Bronchial epithelial cell (primary cell): ENCODE results near the gene MAPK8IP3. TPM values are rescaled to one million over a fixed set of nuclear protein-coding genes. Genes with fewer than 3 reads are reported as not detected.

Experiments used
- DNase-seq: peaks from one replicate; pipeline ENCODE4 v3.0.0-alpha.2; 2010; ENCODE audit warnings: low read depth
- FAIRE-seq: peaks from 2 replicates; lab custom pipeline; 2011; peaks lifted over from hg19 to GRCh38; lab: Jason Lieb, UNC
- H3K27me3 ChIP-seq: 2 replicates; pipeline ENCODE4 v1.5.1; 2011; ENCODE audit warnings: low read length; ENCODE audit not compliant: control insufficient read depth, insufficient read depth
- H3K36me3 ChIP-seq: 2 replicates; pipeline ENCODE4 v1.5.1; 2011; ENCODE audit warnings: low read length; ENCODE audit not compliant: control insufficient read depth, insufficient read depth
- H3K4me3 ChIP-seq: 2 replicates; pipeline ENCODE4 v1.5.1; 2011; ENCODE audit warnings: mild to moderate bottlenecking, low read depth, low read length, control low read depth
- total RNA-seq: library from RNA; depleted of rRNA; stranded (reverse); fragments of >200 nt; gene quantifications from 2 replicates; pipeline ENCODE4 v1.2.1, GENCODE V29; 2014
- TF ChIP-seq, protein P1 (sequence below): IDR thresholded peaks from 2 replicates; pipeline ENCODE4 v1.5.1; 2011; ENCODE audit warnings: mild to moderate bottlenecking, moderate library complexity, low read length, control low read depth, inconsistent platforms; ENCODE audit not compliant: insufficient read depth, severe bottlenecking

The MAPK8IP3 gene
- total RNA-seq, 1 donor from 2014 or later, result 24.5 TPM

DNA sequence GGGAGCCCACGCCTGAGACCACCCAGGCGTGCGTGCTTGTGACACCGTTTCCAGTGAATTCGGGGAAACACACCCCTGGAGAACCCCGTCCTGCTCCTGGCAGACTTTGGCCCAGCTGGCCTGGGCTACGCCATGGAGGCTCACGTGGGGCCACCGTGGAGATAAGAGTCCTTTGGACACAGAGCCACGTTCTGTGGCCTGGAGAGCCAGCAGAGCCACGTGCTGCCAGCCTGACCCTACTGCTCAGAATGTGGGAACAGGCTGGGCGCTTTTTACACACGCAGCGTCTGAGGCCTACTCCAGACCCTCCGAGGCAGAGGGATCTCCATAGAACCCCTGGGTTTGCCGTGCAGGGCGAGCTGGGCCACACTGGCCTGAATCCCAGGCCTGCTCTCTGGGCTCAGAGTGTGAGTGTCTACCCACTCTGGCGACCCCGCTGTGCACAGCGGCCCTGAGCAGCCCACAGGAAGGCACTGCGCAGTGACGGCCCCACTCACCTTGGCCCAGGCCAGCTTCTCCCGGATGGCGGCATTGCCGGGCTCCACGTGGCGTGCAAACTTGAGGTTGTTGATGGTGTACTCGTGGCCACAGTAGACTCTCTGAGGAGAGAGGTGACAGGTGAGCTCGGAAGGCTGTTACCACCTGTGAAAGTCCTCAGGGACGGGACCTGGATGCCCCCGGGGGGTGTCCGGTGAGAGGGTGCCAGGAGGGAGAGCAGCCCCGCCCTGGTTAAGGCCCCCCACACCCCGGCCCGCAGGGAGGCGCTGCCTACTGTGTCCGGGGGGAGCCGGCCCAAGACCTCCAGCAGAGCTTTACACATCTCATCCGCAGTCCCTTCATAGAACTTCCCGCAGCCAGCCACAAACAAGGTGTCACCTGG is 110.6 kb downstream of the MAPK8IP3 start:
- TF ChIP-seq, protein P1, sequence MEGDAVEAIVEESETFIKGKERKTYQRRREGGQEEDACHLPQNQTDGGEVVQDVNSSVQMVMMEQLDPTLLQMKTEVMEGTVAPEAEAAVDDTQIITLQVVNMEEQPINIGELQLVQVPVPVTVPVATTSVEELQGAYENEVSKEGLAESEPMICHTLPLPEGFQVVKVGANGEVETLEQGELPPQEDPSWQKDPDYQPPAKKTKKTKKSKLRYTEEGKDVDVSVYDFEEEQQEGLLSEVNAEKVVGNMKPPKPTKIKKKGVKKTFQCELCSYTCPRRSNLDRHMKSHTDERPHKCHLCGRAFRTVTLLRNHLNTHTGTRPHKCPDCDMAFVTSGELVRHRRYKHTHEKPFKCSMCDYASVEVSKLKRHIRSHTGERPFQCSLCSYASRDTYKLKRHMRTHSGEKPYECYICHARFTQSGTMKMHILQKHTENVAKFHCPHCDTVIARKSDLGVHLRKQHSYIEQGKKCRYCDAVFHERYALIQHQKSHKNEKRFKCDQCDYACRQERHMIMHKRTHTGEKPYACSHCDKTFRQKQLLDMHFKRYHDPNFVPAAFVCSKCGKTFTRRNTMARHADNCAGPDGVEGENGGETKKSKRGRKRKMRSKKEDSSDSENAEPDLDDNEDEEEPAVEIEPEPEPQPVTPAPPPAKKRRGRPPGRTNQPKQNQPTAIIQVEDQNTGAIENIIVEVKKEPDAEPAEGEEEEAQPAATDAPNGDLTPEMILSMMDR, result no peak
- H3K4me3 ChIP-seq, result no peak overlapping the region
- no peak for DNase-seq
- peaks cover 13% of the 10 kb centered on the region for H3K36me3 ChIP-seq
- H3K27me3 ChIP-seq, result no peaks in the 10 kb centered on the region
- FAIRE-seq, result no peak

DNA sequence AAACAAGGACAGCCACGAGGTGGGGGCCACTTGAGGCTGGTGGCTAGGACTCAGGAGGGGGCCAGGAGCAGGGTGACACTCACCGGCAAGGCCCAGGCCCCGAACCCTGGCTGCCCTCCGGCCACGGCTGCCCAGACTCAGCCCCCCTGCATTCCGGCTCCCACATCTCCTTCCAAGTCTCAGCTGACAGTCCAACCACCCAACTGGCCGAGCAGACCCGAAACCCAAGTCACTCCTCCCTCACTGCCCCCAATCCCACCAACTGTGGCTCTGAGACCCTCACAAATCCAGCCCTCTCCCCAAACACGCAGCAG is 111.2 kb downstream of the MAPK8IP3 start:
- Histone ChIP-seq H3K36me3 (peaks cover 13% of the 10 kb centered on the region), H3K27me3 (no peaks in the 10 kb centered on the region), H3K4me3 (no peak overlapping the region)
- TF ChIP-seq, protein P1, result no peak
- FAIRE-seq (no peak), DNase-seq (no peak)

DNA sequence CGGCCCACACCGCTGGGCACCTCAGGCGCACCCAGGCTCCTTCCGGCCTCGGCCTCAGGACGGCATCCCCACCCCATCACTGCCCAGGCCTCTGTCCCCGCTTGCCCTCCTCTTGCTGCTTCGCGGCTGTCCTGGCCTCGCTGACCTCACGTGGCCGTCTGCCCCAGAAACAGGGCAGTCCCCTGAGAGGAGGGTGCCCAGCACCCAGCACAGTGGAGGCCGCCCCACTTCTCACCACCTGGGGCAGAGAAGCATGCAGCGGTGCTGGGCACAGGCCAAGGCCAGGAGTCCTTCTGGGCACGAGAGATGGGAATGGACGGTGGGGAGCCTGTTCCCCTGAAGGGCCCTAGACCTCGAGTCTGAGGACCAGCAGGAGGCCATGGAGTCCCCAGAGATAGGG is 111.7 kb downstream of the MAPK8IP3 start:
- DNase-seq, result no peak
- FAIRE-seq, result no peak
- TF ChIP-seq, protein P1, result no peak
- peaks cover 16% of the 10 kb centered on the region for H3K36me3 ChIP-seq
- H3K27me3 ChIP-seq, result no peaks in the 10 kb centered on the region
- H3K4me3 ChIP-seq, result no peak overlapping the region

DNA sequence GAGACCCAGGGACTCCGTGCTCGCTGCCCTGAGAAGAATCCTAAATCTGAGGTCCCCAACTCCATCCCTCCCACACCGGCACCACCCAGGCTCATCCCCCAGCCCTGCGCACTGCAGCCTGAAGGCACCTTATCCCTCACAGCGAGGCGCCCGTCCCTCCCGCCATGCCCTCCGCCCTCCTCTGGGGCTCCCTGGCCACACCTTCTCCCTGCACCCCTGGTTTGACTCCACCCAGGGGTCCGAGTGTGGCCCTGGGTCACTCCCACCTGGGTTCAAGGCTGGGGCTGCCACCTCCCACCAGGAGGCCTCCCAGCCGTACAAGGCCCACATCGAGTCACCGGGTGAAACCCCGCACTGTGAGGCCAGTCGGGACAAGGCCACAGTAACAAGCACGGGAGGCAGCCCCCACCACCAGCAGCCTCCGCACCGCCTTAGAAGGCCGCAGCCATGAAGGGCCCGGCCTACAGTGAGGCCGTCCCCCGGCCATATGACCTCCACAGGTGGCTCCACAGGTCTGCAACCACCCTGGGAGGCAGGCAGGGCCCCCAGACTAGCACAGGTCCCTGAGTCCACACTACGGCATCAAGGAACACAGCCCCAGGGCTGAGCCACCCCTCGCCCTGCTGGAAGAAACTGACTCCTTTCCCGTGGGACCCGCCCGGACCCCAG is 112.3 kb downstream of the MAPK8IP3 start:
- H3K36me3 ChIP-seq, result peaks cover 16% of the 10 kb centered on the region
- TF ChIP-seq, protein P1, result no peak
- DNase-seq, result no peak
- H3K4me3 ChIP-seq, result no peak overlapping the region
- FAIRE-seq, result no peak
- no peaks in the 10 kb centered on the region for H3K27me3 ChIP-seq

DNA sequence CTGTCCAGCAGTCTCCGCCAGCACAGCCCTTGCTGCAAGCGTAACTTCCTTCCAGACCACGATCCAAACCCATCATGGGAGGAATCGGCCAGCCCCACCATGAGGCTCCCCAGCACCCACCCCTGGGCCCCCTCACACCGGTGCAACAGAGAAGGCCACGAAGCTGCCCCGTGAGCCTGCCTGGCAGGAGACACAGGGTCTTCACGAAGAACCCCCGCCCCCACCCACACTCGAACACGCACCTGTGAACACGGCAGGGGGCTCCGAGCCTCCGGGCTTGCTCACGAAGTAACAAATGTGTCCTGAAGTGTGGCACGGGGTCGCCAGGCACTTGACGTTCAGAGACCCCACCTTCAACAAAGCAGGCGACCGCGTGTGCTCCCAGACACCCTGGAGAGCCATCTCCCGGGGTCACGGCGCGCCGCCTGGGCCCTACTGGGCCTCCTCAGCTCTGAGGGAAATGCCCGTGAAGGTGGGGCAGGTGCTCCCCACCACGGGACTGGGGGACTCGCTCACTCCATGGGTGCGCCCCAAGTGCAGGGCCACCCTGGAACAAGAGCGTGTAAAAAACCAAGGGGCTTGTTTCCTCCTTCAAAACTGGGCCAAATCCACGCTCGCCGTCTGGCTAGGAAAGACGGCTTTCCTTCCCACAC is 113.0 kb downstream of the MAPK8IP3 start:
- DNase-seq (no peak), FAIRE-seq (no peak)
- peaks cover 16% of the 10 kb centered on the region for H3K36me3 ChIP-seq
- no peaks in the 10 kb centered on the region for H3K27me3 ChIP-seq
- H3K4me3 ChIP-seq, result no peak overlapping the region
- TF ChIP-seq, protein P1, result no peak
